Measurements from ENCODE around the gene NPFF. TPM values are rescaled to one million over a fixed set of nuclear protein-coding genes. Genes with fewer than 3 reads are reported as not detected.

Gene NPFF
- total RNA-seq, 1 donor from 2014 or later: not detected

DNA sequence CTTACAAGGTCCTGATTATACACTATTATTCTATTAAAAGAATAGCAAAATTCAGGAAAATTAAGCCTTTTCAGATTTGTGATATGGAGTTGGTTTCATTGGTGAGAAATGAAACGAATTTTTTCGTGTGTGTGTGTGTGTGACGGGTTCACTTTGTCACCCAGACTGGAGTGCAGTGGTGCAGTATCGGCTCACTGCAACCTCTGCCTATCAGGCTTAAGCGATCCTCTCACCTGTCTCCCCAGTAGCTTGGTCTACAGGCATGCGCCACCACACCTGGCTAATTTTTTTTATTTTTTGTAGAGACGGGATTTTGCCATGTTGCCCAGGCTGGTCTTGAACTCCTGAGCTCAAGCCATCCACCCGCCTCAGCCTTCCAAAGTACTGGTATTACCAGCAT, 45.7 kb downstream of the NPFF start:
- H3K4me1 ChIP-seq: peaks cover 89% of the 10 kb centered on the region
- intact Hi-C loops (cut with micrococcal nuclease): no loop called here
- TF ChIP-seq, protein P1, sequence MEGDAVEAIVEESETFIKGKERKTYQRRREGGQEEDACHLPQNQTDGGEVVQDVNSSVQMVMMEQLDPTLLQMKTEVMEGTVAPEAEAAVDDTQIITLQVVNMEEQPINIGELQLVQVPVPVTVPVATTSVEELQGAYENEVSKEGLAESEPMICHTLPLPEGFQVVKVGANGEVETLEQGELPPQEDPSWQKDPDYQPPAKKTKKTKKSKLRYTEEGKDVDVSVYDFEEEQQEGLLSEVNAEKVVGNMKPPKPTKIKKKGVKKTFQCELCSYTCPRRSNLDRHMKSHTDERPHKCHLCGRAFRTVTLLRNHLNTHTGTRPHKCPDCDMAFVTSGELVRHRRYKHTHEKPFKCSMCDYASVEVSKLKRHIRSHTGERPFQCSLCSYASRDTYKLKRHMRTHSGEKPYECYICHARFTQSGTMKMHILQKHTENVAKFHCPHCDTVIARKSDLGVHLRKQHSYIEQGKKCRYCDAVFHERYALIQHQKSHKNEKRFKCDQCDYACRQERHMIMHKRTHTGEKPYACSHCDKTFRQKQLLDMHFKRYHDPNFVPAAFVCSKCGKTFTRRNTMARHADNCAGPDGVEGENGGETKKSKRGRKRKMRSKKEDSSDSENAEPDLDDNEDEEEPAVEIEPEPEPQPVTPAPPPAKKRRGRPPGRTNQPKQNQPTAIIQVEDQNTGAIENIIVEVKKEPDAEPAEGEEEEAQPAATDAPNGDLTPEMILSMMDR (IDR thresholded peaks at IDR 0.05; ENCODE audit: borderline replicate concordance): no peak
- no peaks in the 10 kb centered on the region for H3K27me3 ChIP-seq (ENCODE audit: low read depth)
- peak overlapping the region; percentile 69 for H3K27ac ChIP-seq (replicated peaks)
- peaks cover 100% of the 10 kb centered on the region for H3K36me3 ChIP-seq
- H3K4me3 ChIP-seq: peak overlapping the region; percentile 34
- H3K9me3 ChIP-seq (replicated peaks): no peaks in the 10 kb centered on the region
- DNase-seq: no peak

DNA sequence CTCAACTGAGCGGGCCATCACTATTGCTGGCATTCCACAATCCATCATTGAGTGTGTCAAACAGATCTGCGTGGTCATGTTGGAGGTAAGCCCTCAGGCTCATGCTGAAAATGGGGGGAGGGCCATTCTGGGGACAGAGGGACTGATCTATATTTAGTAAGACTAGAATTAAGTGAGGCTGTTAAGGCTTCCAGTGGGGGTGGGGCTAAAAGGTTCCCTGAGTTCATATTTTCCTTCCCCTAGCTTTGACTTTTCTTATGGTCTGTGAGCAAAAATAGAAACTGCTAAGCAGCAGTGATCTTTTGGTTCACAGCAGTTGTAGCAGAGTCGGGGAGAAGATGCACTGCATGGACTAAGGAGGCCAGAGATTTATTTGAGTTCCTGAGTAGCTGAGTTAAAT, 46.2 kb downstream of the NPFF start:
- Histone ChIP-seq H3K4me1 (peaks cover 89% of the 10 kb centered on the region), H3K27ac (replicated peaks) (peak overlapping the region; percentile 69), H3K4me3 (peak overlapping the region; percentile 34), H3K36me3 (peaks cover 100% of the 10 kb centered on the region), H3K27me3 (ENCODE audit: low read depth) (no peaks in the 10 kb centered on the region), H3K9me3 (replicated peaks) (no peaks in the 10 kb centered on the region)
- intact Hi-C loops (cut with micrococcal nuclease): no loop called here
- peak; percentile 43 for DNase-seq
- TF ChIP-seq, protein P1 (IDR thresholded peaks at IDR 0.05; ENCODE audit: borderline replicate concordance): no peak

DNA sequence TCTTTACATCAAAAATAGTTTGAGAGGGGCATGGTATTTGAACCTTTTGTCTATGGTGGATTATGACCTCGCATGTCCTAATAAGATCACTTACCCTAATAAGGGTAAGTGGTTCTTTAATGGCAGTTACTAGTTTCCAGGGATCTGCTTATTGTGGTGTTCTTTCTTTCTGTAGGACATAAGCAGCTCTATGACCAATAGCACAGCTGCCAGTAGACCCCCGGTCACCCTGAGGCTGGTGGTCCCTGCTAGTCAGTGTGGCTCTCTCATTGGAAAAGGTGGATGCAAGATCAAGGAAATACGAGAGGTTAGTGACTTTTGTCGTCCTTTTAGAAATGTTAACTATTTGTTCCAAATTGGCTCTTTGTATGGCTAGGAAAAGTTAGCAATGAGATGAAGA, 48.2 kb downstream of the NPFF start:
- peaks cover 89% of the 10 kb centered on the region for H3K4me1 ChIP-seq
- H3K9me3 ChIP-seq (replicated peaks): no peaks in the 10 kb centered on the region
- H3K27me3 ChIP-seq (ENCODE audit: low read depth): no peaks in the 10 kb centered on the region
- peaks cover 99% of the 10 kb centered on the region for H3K36me3 ChIP-seq
- no peak for DNase-seq
- no peak overlapping the region for H3K4me3 ChIP-seq
- intact Hi-C loops (cut with micrococcal nuclease): no loop called here
- peak overlapping the region; percentile 10 for H3K27ac ChIP-seq (replicated peaks)
- TF ChIP-seq, protein P1 (IDR thresholded peaks at IDR 0.05; ENCODE audit: borderline replicate concordance): no peak

Other genes with a start within 250 kb of the NPFF start
- gene ESPL1, start 239.2 kb downstream of the NPFF start, total RNA-seq: 0.36 TPM
- 399 TPM for gene PFDN5, start 211.9 kb downstream of the NPFF start, total RNA-seq
- 34.8 TPM for gene MYG1, start 207.8 kb downstream of the NPFF start, total RNA-seq
- 45.1 TPM for gene AAAS, start 185.9 kb downstream of the NPFF start, total RNA-seq
- not detected for gene SP7, start 171.1 kb downstream of the NPFF start, total RNA-seq
- gene SP1, start 127.3 kb downstream of the NPFF start, total RNA-seq: 27.4 TPM
- 0.36 TPM for gene AMHR2, start 83.6 kb downstream of the NPFF start, total RNA-seq
- gene PRR13, start 65.8 kb downstream of the NPFF start, total RNA-seq: 53.1 TPM
- gene PCBP2, start 55.4 kb downstream of the NPFF start, total RNA-seq: 530 TPM
- gene MAP3K12, start 8.0 kb downstream of the NPFF start, total RNA-seq: 4.8 TPM
- gene TARBP2, start 6.2 kb downstream of the NPFF start, total RNA-seq: 12.9 TPM
- gene ATF7, start 118.9 kb upstream of the NPFF start, total RNA-seq: 29.8 TPM
- 534 TPM for gene ATP5MC2, start 168.6 kb upstream of the NPFF start, total RNA-seq
- gene CALCOCO1, start 220.0 kb upstream of the NPFF start, total RNA-seq: 201 TPM
- gene CISTR, start 244.5 kb upstream of the NPFF start, total RNA-seq: 2.1 TPM

Measured in left ventricle myocardium inferior (tissue), 1 donor.